Measurements from ENCODE around the gene CCNB1IP1.
A peak's percentile ranks its signal among the peaks of the same experiment; 100 is the strongest.
"Not testable (repeated sequence)": the region's sequence is repeated elsewhere in the genome, so short reads cannot be mapped to it uniquely, and the experiment has no call there.

The CCNB1IP1 gene

DNA sequence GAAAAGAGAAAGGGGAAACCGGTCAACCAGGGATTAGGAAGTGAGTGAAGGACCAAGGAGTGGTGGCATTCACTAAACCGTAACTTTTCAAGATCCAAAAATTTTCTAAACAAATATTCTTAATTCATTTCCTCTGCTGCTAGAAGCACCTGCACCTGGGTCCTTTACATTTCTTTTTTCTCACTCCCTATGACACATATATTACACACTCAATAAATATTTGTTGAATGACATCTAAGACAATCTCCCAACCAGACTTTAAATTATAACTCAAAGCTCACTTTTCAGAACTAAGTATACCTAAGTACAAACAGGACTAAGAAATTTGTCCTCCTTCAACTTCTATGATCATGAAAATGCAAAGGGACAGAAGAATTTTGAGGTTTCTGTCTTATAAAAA, 38.4 kb downstream of the CCNB1IP1 start:
- no peak overlapping the region for H3K4me2 ChIP-seq (ENCODE audit: low read length)

DNA sequence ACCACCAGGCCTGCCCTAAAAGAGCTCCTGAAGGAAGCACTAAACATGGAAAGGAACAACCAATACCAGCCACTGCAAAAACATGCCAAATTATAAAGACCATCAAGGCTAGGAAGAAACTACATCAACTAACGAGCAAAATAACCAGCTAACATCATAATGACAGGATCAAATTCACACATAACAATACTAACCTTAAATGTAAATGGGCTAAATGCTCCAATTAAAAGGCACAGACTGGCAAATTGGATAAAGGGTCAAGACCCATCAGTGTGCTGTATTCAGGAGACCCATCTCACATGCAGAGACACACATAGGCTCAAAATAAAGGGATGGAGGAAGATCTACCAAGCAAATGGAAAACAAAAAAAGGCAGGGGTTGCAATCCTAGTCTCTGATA, 51.1 kb downstream of the CCNB1IP1 start:
- H3K9me3 ChIP-seq (replicated peaks; ENCODE audit: low read length); H3K4me1 ChIP-seq (ENCODE audit: control insufficient read depth, insufficient read depth, low read length); H3K4me3 ChIP-seq (ENCODE audit: low read length); H3K4me2 ChIP-seq (ENCODE audit: low read length); H3K9ac ChIP-seq (ENCODE audit: low read depth, low read length); H3K36me3 ChIP-seq (ENCODE audit: insufficient read depth, low read length); H3K27me3 ChIP-seq (ENCODE audit: control insufficient read depth, insufficient read depth, low read length): not testable (repeated sequence)

More for the DNA sequence above, 38.4 kb downstream of the CCNB1IP1 start:
- no peak overlapping the region for H3K4me3 ChIP-seq (ENCODE audit: low read length)
- no peaks in the 10 kb centered on the region for H3K27me3 ChIP-seq (ENCODE audit: control insufficient read depth, insufficient read depth, low read length)
- H3K9ac ChIP-seq (ENCODE audit: low read depth, low read length), result no peak overlapping the region
- peaks cover 57% of the 10 kb centered on the region for H3K36me3 ChIP-seq (ENCODE audit: insufficient read depth, low read length)
- H3K9me3 ChIP-seq (replicated peaks; ENCODE audit: low read length), result no peaks in the 10 kb centered on the region
- no peaks in the 10 kb centered on the region for H3K4me1 ChIP-seq (ENCODE audit: control insufficient read depth, insufficient read depth, low read length)

DNA sequence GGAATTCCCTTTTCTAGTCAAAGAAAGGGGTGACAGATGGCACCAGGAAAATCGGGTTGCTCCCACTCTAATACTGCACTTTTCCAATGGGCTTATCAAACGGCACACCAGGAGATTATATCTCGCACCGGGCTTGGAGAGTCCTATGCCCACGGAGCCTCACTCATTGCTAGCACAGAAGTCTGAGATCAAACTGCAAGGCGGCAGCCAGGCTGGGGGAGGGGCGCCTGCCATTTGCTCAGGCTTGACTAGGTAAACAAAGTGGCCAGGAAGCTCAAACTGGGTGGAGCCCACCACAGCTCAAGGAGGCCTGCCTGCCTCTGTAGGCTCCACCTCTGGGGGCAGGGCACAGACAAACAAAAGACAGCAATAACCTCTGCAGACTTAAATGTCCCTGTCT, 52.8 kb downstream of the CCNB1IP1 start:
- H3K9ac ChIP-seq (ENCODE audit: low read depth, low read length); H3K4me3 ChIP-seq (ENCODE audit: low read length); H3K4me1 ChIP-seq (ENCODE audit: control insufficient read depth, insufficient read depth, low read length); H3K4me2 ChIP-seq (ENCODE audit: low read length); H3K9me3 ChIP-seq (replicated peaks; ENCODE audit: low read length); H3K36me3 ChIP-seq (ENCODE audit: insufficient read depth, low read length); H3K27me3 ChIP-seq (ENCODE audit: control insufficient read depth, insufficient read depth, low read length): not testable (repeated sequence)

DNA sequence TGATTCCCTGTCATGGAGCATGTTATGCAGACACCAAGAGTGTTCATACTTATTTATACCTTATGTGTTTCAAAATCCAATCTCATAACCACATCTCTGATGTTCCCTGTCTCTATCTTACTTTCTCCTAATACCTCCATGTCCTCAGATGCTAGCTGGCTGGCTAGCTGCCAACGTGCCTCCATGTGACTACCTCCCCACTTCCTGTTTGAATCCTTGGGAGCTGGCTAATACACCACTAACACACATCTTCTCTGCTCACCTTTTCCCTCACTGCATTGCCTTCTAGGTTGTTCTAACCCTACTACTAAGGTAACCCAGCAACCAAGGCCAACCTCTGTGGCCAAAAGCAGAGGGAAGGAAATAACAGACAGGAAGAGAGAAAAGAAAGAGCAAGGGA, 54.7 kb downstream of the CCNB1IP1 start:
- Histone ChIP-seq H3K4me2 (ENCODE audit: low read length) (no peak overlapping the region), H3K4me3 (ENCODE audit: low read length) (no peak overlapping the region), H3K4me1 (ENCODE audit: control insufficient read depth, insufficient read depth, low read length) (no peaks in the 10 kb centered on the region), H3K9ac (ENCODE audit: low read depth, low read length) (no peak overlapping the region), H3K27me3 (ENCODE audit: control insufficient read depth, insufficient read depth, low read length) (no peaks in the 10 kb centered on the region), H3K9me3 (replicated peaks; ENCODE audit: low read length) (peaks cover 2% of the 10 kb centered on the region), H3K36me3 (ENCODE audit: insufficient read depth, low read length) (peaks cover 6% of the 10 kb centered on the region)

DNA sequence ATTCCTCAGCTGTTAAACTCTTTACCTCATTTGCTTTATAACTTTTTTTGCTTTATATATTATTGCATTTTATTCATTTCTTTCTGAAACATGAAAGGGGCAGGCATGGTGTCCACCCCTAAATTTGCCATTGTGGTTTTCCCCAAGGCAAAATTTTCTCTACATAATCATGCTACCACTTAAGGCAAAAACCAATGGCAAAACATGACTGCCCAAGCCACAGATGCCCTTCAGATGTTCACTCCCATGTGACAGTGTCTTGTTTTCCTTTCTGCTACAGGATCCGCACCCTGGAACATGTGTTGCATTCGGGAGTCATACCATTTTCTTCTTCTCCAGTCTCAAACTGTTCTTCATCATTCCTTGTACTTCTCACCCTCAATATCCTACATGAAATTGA, 55.7 kb downstream of the CCNB1IP1 start:
- H3K4me3 ChIP-seq (ENCODE audit: low read length), result no peak overlapping the region
- peaks cover 6% of the 10 kb centered on the region for H3K36me3 ChIP-seq (ENCODE audit: insufficient read depth, low read length)
- H3K4me1 ChIP-seq (ENCODE audit: control insufficient read depth, insufficient read depth, low read length), result no peaks in the 10 kb centered on the region
- peaks cover 2% of the 10 kb centered on the region for H3K9me3 ChIP-seq (replicated peaks; ENCODE audit: low read length)
- no peaks in the 10 kb centered on the region for H3K27me3 ChIP-seq (ENCODE audit: control insufficient read depth, insufficient read depth, low read length)
- H3K4me2 ChIP-seq (ENCODE audit: low read length), result no peak overlapping the region
- no peak overlapping the region for H3K9ac ChIP-seq (ENCODE audit: low read depth, low read length)

DNA sequence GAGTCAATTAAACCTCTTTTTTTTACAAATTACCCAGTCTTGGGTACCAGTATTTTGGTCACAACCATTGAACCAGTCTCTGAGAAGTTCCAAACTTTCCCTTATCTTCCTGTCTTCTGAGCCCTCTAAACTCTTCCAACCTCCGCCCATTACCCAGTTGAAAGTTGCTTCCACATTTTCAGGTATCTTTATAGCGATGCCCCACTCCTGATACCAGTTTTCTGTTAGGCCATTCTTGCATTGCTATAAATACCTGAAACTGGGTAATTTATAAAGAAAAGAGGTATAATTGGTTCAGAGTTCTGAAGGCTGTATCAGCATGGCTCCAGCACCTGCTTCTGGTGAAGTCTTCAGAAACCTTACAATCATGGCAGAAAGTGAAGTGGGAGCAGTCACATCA, 59.0 kb downstream of the CCNB1IP1 start:
- H3K9me3 ChIP-seq (replicated peaks; ENCODE audit: low read length), result peaks cover 2% of the 10 kb centered on the region
- H3K4me1 ChIP-seq (ENCODE audit: control insufficient read depth, insufficient read depth, low read length), result no peaks in the 10 kb centered on the region
- no peak overlapping the region for H3K4me3 ChIP-seq (ENCODE audit: low read length)
- H3K36me3 ChIP-seq (ENCODE audit: insufficient read depth, low read length), result peaks cover 3% of the 10 kb centered on the region
- no peak overlapping the region for H3K4me2 ChIP-seq (ENCODE audit: low read length)
- H3K27me3 ChIP-seq (ENCODE audit: control insufficient read depth, insufficient read depth, low read length), result no peaks in the 10 kb centered on the region
- H3K9ac ChIP-seq (ENCODE audit: low read depth, low read length), result no peak overlapping the region

DNA sequence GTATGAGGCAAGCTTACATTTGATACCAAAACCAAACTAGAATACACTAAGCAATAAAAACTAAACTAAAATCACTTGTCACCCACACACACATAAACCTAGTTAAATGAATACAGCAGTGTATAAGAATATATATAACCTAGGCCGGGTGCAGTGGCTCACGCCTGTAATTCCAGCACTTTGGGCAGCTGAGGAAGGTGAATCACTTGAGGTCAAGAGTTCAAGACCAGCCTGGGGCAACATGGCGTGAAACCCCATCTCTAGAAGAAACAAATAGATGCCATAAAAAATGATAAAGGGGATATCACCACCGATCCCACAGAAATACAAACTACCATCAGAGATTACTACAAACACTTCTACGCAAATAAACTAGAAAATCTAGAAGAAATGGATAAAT, 68.7 kb downstream of the CCNB1IP1 start:
- not testable (repeated sequence) for H3K4me3 ChIP-seq (ENCODE audit: low read length); H3K27me3 ChIP-seq (ENCODE audit: control insufficient read depth, insufficient read depth, low read length); H3K4me2 ChIP-seq (ENCODE audit: low read length); H3K9me3 ChIP-seq (replicated peaks; ENCODE audit: low read length); H3K9ac ChIP-seq (ENCODE audit: low read depth, low read length); H3K36me3 ChIP-seq (ENCODE audit: insufficient read depth, low read length)
- H3K4me1 ChIP-seq (ENCODE audit: control insufficient read depth, insufficient read depth, low read length), result peaks cover 10% of the 10 kb centered on the region

DNA sequence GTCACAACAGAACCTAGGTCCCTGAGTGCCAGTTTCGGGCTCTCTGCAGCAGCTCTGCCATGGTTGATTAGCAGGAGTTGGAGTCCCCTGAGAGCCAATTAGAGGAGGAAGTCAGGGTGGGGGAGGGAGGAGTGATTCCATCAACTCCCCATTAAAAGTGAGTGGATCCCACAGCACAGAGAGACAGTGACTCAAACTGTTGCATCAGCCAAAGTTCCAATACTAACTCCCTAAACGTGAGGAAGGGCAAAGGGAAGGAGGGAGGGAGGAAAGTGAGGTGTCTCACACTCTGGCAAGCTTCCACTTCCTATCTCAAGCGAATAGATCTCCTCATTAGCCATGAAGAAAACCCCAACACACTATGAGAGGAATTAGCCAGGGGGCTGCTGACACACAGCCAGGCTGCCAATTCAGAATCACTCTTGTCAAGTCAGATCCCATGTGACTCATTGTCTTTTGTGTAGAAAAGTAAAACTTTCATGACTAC, 70.4 kb downstream of the CCNB1IP1 start:
- peaks cover 10% of the 10 kb centered on the region for H3K4me1 ChIP-seq (ENCODE audit: control insufficient read depth, insufficient read depth, low read length)
- H3K9ac ChIP-seq (ENCODE audit: low read depth, low read length), result no peak overlapping the region
- peak overlapping the region; percentile 43 for H3K4me2 ChIP-seq (ENCODE audit: low read length)
- no peaks in the 10 kb centered on the region for H3K9me3 ChIP-seq (replicated peaks; ENCODE audit: low read length)
- no peaks in the 10 kb centered on the region for H3K27me3 ChIP-seq (ENCODE audit: control insufficient read depth, insufficient read depth, low read length)
- H3K4me3 ChIP-seq (ENCODE audit: low read length), result peak overlapping the region; percentile 37
- no peaks in the 10 kb centered on the region for H3K36me3 ChIP-seq (ENCODE audit: insufficient read depth, low read length)

Small RNA genes lying within 50 kb of the gene (small RNA-seq; reads per million reads assigned to genes)
- gene SNORA79B (7.3 reads per million, percentile 89 among the genes with 10 or more reads in this experiment), gene SNORD126 (214 reads per million, percentile 98 among the genes with 10 or more reads in this experiment)

Measured in skeletal muscle satellite cell (primary cell).